Neural progenitor cell (in vitro differentiated cells): ENCODE results near the gene PRDM16. TPM values are rescaled to one million over a fixed set of nuclear protein-coding genes. Genes with fewer than 3 reads are reported as not detected.

Source experiments
- DNase-seq: peaks from one replicate; pipeline ENCODE4 v3.0.0-alpha.2; 2016; ENCODE audit warnings: low spot score
- H2AFZ ChIP-seq: fragments of 200-600 bp; sonication (generic); replicated peaks from 2 replicates; pipeline ENCODE4 v1.6.1; 2016; ENCODE audit warnings: antibody characterized with exemption
- H3F3A ChIP-seq: fragments of 200-600 bp; sonication (generic); 2 replicates; pipeline ENCODE4 v1.6.1; 2016; ENCODE audit warnings: antibody characterized with exemption, low read depth
- H3K27ac ChIP-seq: fragments of 200-600 bp; sonication (generic); 2 replicates; pipeline ENCODE4 v1.5.1; 2016; ENCODE audit warnings: mild to moderate bottlenecking
- H3K27me3 ChIP-seq: fragments of 200-600 bp; sonication (generic); 2 replicates; pipeline ENCODE4 v1.6.1; 2016; ENCODE audit warnings: mild to moderate bottlenecking, moderate library complexity
- H3K36me3 ChIP-seq: fragments of 200-600 bp; sonication (generic); 2 replicates; pipeline ENCODE4 v1.5.1; 2016
- H3K4me1 ChIP-seq: fragments of 200-600 bp; sonication (generic); 2 replicates; pipeline ENCODE4 v1.6.1; 2016; ENCODE audit warnings: mixed run types
- H3K4me2 ChIP-seq: fragments of 200-600 bp; sonication (generic); 2 replicates; pipeline ENCODE4 v1.6.1; 2016
- H3K4me3 ChIP-seq: fragments of 200-600 bp; sonication (generic); 2 replicates; pipeline ENCODE4 v1.5.1; 2016
- H3K79me2 ChIP-seq: fragments of 200-600 bp; sonication (generic); 2 replicates; pipeline ENCODE4 v1.6.1; 2016; ENCODE audit warnings: low read depth
- H3K9ac ChIP-seq: fragments of 200-600 bp; sonication (generic); 2 replicates; pipeline ENCODE4 v1.6.1; 2016
- H3K9me3 ChIP-seq: fragments of 200-600 bp; sonication (generic); 2 replicates; pipeline ENCODE4 v1.5.1; 2016; ENCODE audit warnings: low read depth
- H4K20me1 ChIP-seq: fragments of 200-600 bp; sonication (generic); 2 replicates; pipeline ENCODE4 v1.6.1; 2016; ENCODE audit warnings: low read depth
- H3K27ac Mint-ChIP-seq: 3 replicates; pipeline ENCODE4 v1.8.0; 2021; ENCODE audit warnings: mixed read lengths
- H3K27me3 Mint-ChIP-seq: 2 replicates; pipeline ENCODE4 v1.8.0; 2022; ENCODE audit warnings: low read depth, mild to moderate bottlenecking, inconsistent platforms, moderate library complexity, mixed read lengths; ENCODE audit not compliant: insufficient read depth
- H3K36me3 Mint-ChIP-seq: 3 replicates; pipeline ENCODE4 v1.8.0; 2021; ENCODE audit warnings: mixed read lengths
- H3K4me1 Mint-ChIP-seq: 3 replicates; pipeline ENCODE4 v1.8.0; 2021; ENCODE audit warnings: mixed read lengths
- H3K4me3 Mint-ChIP-seq: 3 replicates; pipeline ENCODE4 v1.8.0; 2021; ENCODE audit warnings: mild to moderate bottlenecking, moderate library complexity, mixed read lengths
- H3K9me3 Mint-ChIP-seq: 3 replicates; pipeline ENCODE4 v1.8.0; 2020; ENCODE audit warnings: mixed read lengths
- EZH2 ChIP-seq: fragments of 200-600 bp; sonication (generic); IDR thresholded peaks from 2 replicates; pipeline ENCODE4 v1.6.1; 2017; ENCODE audit warnings: antibody characterized with exemption, mild to moderate bottlenecking, moderate library complexity
- EZH2phosphoT487 ChIP-seq: fragments of 200-600 bp; sonication (generic); IDR thresholded peaks from 2 replicates; pipeline ENCODE4 v1.6.1; 2017; ENCODE audit warnings: antibody characterized with exemption
- total RNA-seq: library from RNA; depleted of rRNA; stranded (reverse); fragments of >200 nt; gene quantifications from 2 replicates; pipeline ENCODE4 v1.2.3, GENCODE V29; 2015; ENCODE audit warnings: low replicate concordance
- TF ChIP-seq, protein P1 (sequence below): fragments of 200-600 bp; sonication (generic); IDR thresholded peaks from 2 replicates; pipeline ENCODE4 v1.5.1; 2017; ENCODE audit warnings: antibody characterized with exemption, mild to moderate bottlenecking

Gene PRDM16
- total RNA-seq, 1 donor from 2014 or later = 1.9 TPM

DNA sequence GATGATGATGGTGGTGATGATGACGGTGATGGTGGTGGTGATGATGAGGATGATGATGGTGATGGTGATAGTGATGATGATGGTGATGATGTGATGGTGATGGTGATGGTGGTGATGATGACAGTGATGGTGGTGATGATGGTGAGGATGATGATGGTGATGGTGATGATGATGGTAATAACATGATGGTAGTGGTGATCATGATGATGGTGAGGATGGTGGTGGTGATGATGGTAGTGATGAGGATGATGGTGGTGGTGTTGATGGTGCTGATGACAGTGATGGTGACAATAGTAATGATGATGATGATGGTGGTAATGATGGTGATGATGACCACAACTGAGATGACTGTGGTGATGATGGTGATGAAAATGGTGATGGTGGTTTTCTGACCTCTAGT lies 42.9 kb upstream of the PRDM16 start:
- no peak overlapping the region for H3K27ac ChIP-seq
- Mint-ChIP-seq H3K36me3 (no peaks in the 10 kb centered on the region), H3K27ac (no peak overlapping the region), H3K27me3 (peaks cover 5% of the 10 kb centered on the region), H3K4me1 (peaks cover 3% of the 10 kb centered on the region), H3K4me3 (no peak overlapping the region), H3K9me3 (no peaks in the 10 kb centered on the region)
- H3K4me2 ChIP-seq = no peak overlapping the region
- H2AFZ ChIP-seq = no peak overlapping the region
- H3K4me1 ChIP-seq = no peaks in the 10 kb centered on the region
- no peak overlapping the region for H3K9ac ChIP-seq
- no peaks in the 10 kb centered on the region for H3F3A ChIP-seq
- H3K36me3 ChIP-seq = no peaks in the 10 kb centered on the region
- no peak for DNase-seq
- H3K79me2 ChIP-seq = no peaks in the 10 kb centered on the region
- no peaks in the 10 kb centered on the region for H3K27me3 ChIP-seq
- no peak overlapping the region for H3K4me3 ChIP-seq
- TF ChIP-seq EZH2 (no peak), EZH2phosphoT487 (no peak)
- TF ChIP-seq, protein P1, sequence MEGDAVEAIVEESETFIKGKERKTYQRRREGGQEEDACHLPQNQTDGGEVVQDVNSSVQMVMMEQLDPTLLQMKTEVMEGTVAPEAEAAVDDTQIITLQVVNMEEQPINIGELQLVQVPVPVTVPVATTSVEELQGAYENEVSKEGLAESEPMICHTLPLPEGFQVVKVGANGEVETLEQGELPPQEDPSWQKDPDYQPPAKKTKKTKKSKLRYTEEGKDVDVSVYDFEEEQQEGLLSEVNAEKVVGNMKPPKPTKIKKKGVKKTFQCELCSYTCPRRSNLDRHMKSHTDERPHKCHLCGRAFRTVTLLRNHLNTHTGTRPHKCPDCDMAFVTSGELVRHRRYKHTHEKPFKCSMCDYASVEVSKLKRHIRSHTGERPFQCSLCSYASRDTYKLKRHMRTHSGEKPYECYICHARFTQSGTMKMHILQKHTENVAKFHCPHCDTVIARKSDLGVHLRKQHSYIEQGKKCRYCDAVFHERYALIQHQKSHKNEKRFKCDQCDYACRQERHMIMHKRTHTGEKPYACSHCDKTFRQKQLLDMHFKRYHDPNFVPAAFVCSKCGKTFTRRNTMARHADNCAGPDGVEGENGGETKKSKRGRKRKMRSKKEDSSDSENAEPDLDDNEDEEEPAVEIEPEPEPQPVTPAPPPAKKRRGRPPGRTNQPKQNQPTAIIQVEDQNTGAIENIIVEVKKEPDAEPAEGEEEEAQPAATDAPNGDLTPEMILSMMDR = no peak
- no peaks in the 10 kb centered on the region for H3K9me3 ChIP-seq
- H4K20me1 ChIP-seq = no peaks in the 10 kb centered on the region

DNA sequence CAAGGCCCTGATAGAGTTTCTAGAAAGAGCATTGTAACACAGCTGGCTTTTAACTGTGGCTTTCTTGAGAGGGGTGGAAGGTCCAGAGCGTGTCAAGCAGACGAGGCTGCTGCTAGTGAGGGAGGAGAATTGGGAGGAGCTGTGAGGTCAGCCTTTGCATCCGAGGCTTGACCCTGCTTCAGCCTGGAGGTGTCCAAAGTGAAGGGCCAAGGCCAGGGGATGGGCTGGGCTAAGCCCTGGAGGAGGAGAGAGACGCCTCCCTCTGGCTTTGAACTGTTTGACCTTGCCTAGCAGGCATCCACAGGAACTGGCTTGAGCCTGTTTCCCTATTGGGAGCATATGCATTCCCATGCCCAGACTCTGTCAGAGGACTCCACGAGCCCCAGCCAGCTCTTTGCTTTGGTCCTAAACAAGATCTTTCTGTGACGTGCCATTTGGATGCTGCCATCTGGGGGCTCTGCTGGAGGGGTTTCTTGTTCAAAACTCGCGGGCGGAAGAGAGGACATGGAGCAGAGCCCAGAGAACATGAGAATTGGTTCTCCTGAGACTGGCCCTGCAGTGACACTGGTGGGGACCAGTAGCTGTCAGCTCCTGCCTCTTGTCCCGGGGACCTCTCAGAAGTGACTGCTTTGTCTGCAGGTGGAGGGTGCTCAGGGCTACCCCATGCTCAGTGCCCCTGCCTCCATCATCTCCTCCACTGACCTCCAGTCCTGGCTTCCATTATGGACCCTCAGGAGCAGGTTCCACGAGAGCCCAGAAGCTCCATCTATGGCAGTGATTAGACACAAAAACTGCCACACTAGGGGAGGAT lies 42.2 kb upstream of the PRDM16 start:
- Histone ChIP-seq H3K79me2 (no peaks in the 10 kb centered on the region), H3K4me3 (no peak overlapping the region), H3K4me2 (no peak overlapping the region), H3K9ac (no peak overlapping the region), H3K27ac (no peak overlapping the region), H2AFZ (no peak overlapping the region), H3F3A (no peaks in the 10 kb centered on the region), H3K9me3 (no peaks in the 10 kb centered on the region), H3K36me3 (no peaks in the 10 kb centered on the region), H4K20me1 (no peaks in the 10 kb centered on the region), H3K4me1 (no peaks in the 10 kb centered on the region), H3K27me3 (no peaks in the 10 kb centered on the region)
- no peaks in the 10 kb centered on the region for H3K4me1 Mint-ChIP-seq
- TF ChIP-seq, protein P1 = no peak
- no peak for TF ChIP-seq EZH2
- TF ChIP-seq EZH2phosphoT487 = no peak
- no peak overlapping the region for H3K4me3 Mint-ChIP-seq
- H3K27me3 Mint-ChIP-seq = peaks cover 5% of the 10 kb centered on the region
- no peak for DNase-seq
- H3K9me3 Mint-ChIP-seq = no peaks in the 10 kb centered on the region
- no peaks in the 10 kb centered on the region for H3K36me3 Mint-ChIP-seq
- no peak overlapping the region for H3K27ac Mint-ChIP-seq

DNA sequence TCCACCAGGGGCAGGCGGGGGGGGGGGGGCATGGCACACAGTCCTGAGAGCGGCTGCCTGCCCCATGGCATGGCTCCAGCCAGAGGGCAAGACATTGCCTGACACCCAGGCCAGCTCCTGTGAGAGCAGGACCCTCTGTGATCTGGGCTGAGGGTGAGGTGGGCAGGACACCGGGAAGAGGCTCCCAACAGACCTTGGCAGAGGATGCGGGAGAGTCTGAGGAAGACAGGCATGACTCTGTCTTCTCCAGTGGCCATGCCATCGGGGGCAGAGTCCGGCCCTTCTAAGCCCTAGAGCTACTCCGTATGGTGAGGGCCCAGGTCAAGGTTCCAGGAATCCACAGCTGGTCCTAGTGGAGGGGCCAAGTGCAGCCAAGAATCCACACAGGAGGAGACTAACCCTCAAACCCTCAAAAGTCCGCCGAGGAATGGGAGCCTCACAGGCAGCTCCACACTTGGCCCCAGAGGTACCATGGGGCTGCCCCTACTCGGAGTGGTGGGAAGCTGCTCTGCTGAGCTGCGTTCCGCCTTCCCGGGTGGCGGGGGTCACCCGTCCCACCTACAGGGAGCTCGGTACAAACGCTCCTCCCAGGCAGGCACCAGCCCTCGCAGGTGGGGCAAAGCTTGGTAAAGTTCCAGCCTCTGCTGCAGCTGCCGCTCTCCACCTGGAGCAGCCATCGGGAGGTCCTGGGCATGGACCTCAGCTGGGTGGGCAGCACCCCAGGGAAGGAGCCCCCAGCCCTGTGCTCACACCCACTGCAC lies 41.2 kb upstream of the PRDM16 start:
- Mint-ChIP-seq H3K36me3 (no peaks in the 10 kb centered on the region), H3K27me3 (peaks cover 5% of the 10 kb centered on the region), H3K27ac (no peak overlapping the region), H3K9me3 (no peaks in the 10 kb centered on the region), H3K4me1 (no peaks in the 10 kb centered on the region), H3K4me3 (no peak overlapping the region)
- H3K4me1 ChIP-seq = no peaks in the 10 kb centered on the region
- H3K79me2 ChIP-seq = no peaks in the 10 kb centered on the region
- H3K4me2 ChIP-seq = no peak overlapping the region
- H3K9ac ChIP-seq = no peak overlapping the region
- no peaks in the 10 kb centered on the region for H3K9me3 ChIP-seq
- H3K27me3 ChIP-seq = no peaks in the 10 kb centered on the region
- no peak overlapping the region for H2AFZ ChIP-seq
- no peak overlapping the region for H3K4me3 ChIP-seq
- no peaks in the 10 kb centered on the region for H3F3A ChIP-seq
- H3K27ac ChIP-seq = no peak overlapping the region
- TF ChIP-seq, protein P1 = no peak
- no peak for TF ChIP-seq EZH2phosphoT487
- no peaks in the 10 kb centered on the region for H4K20me1 ChIP-seq
- DNase-seq = no peak
- H3K36me3 ChIP-seq = no peaks in the 10 kb centered on the region
